Prostate gland (tissue), 2 donors: ENCODE data around the gene MBP. TPM values are rescaled to one million over a fixed set of nuclear protein-coding genes. Genes with fewer than 3 reads are reported as not detected.

Experiments
- DNase-seq: peaks from one replicate; pipeline ENCODE4 v3.0.0-alpha.2; 2019; ENCODE audit warnings: low spot score
- H3K27ac ChIP-seq, 2 donors: fragments of 200-600 bp; sonication (generic); 2 replicates each; pipeline ENCODE4 v1.5.1; 2017 to 2019
- H3K27me3 ChIP-seq: fragments of 200-600 bp; sonication (generic); replicated peaks from 2 replicates; pipeline ENCODE4 v1.5.1; 2019; ENCODE audit not compliant: insufficient read depth
- H3K36me3 ChIP-seq, 2 donors: fragments of 200-600 bp; sonication (generic); 1 replicate in 1 of 2; 2 replicates in 1 of 2; pipeline versions ENCODE4 v1.5.1 to v1.8.1; 2017 to 2019
- H3K4me1 ChIP-seq: fragments of 200-600 bp; sonication (generic); replicated peaks from 2 replicates; pipeline ENCODE4 v1.5.1; 2019
- H3K4me3 ChIP-seq, 2 donors: fragments of 200-600 bp; sonication (generic); 2 replicates each; pipeline ENCODE4 v1.5.1; 2017 to 2019
- H3K9me3 ChIP-seq: fragments of 200-600 bp; sonication (generic); 2 replicates; pipeline ENCODE4 v1.5.1; 2017
- POLR2A ChIP-seq: fragments of 450-650 bp; IDR thresholded peaks from one replicate; pipeline ENCODE4 v1.6.1; 2016; ENCODE audit warnings: antibody characterized with exemption, mild to moderate bottlenecking
- POLR2AphosphoS5 ChIP-seq: sonication (generic); formaldehyde crosslinking; IDR thresholded peaks from one replicate; pipeline ENCODE4 v1.6.1; 2017; ENCODE audit warnings: antibody characterized with exemption
- WGBS: methylation state at CpG from one replicate; pipeline ENCODE4 v1.1.5; 2018; 5-methylcytosine and 5-hydroxymethylcytosine counted together
- intact Hi-C: fragments of 100-400 bp; cut with DNase I; formaldehyde crosslinking; loops from one replicate; pipeline ENCODE4 v1.14.2; 2022
- total RNA-seq, 2 donors: library from RNA; depleted of rRNA; stranded (reverse); fragments of >200 nt; gene quantifications; one replicate each; pipeline ENCODE4 v1.1.0, GENCODE V29; 2016
- TF ChIP-seq, protein P1 (sequence below), 4 experiments: fragments of 200-600 bp in 2 of 4; fragments of 450-650 bp in 2 of 4; sonication (generic) in 2 of 4; IDR thresholded peaks; 1 replicate in 3 of 4; 2 replicates in 1 of 4; pipeline ENCODE4 v1.5.1; 2016 to 2019; ENCODE audit warnings: antibody characterized with exemption in 4 of 4, mild to moderate bottlenecking in 2 of 4, moderate library complexity in 2 of 4

The MBP gene
- total RNA-seq, 2 donors from 2014 or later, result 19.8 to 43.5 TPM

DNA sequence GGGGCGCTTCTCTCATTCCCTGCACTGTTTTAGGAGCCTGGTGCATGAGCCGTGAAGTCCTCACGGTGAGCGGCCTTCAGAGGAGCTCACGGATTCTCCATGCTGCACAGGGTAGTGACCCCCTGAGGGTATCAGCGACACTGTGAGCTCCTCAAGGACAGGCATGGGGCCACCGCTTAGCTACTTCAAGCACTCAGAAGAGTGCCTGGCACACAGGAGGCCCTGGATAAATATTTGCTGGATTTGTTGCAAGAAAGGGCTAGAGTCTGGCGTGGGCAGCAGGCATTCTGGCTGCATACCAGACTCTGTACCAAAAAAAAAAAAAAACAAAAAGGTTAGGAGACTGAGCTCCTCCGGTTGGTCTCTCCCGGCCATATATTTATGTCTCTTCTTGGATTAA, 5.7 kb upstream of the MBP start:
- Histone ChIP-seq H3K27ac (no peak overlapping the region), H3K9me3 (no peaks in the 10 kb centered on the region), H3K4me3 (no peak overlapping the region), H3K27me3 (no peaks in the 10 kb centered on the region), H3K4me1 (peaks cover 5% of the 10 kb centered on the region), H3K36me3 (no peaks in the 10 kb centered on the region)
- WGBS, result 51% methylated on average over 9 of the region's 10 CpGs
- intact Hi-C loops, result no loop called here
- TF ChIP-seq POLR2AphosphoS5 (peak; percentile 37), POLR2A (no peak)
- TF ChIP-seq, protein P1, sequence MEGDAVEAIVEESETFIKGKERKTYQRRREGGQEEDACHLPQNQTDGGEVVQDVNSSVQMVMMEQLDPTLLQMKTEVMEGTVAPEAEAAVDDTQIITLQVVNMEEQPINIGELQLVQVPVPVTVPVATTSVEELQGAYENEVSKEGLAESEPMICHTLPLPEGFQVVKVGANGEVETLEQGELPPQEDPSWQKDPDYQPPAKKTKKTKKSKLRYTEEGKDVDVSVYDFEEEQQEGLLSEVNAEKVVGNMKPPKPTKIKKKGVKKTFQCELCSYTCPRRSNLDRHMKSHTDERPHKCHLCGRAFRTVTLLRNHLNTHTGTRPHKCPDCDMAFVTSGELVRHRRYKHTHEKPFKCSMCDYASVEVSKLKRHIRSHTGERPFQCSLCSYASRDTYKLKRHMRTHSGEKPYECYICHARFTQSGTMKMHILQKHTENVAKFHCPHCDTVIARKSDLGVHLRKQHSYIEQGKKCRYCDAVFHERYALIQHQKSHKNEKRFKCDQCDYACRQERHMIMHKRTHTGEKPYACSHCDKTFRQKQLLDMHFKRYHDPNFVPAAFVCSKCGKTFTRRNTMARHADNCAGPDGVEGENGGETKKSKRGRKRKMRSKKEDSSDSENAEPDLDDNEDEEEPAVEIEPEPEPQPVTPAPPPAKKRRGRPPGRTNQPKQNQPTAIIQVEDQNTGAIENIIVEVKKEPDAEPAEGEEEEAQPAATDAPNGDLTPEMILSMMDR (IDR thresholded peaks at IDR 0.05), result no peak
- DNase-seq, result peak; percentile 41

GRCh38 chr18:77137851-77138250, 5.3 kb upstream of the MBP start:
- TF ChIP-seq POLR2A (no peak), POLR2AphosphoS5 (no peak)
- TF ChIP-seq, protein P1 (IDR thresholded peaks at IDR 0.05), result no peak
- peaks cover 5% of the 10 kb centered on the region for H3K4me1 ChIP-seq
- no peak overlapping the region for H3K27ac ChIP-seq
- H3K4me3 ChIP-seq, result no peak overlapping the region
- no peaks in the 10 kb centered on the region for H3K27me3 ChIP-seq
- intact Hi-C loops, result no loop called here
- H3K9me3 ChIP-seq, result no peaks in the 10 kb centered on the region
- DNase-seq, result no peak
- no peaks in the 10 kb centered on the region for H3K36me3 ChIP-seq
- 77% methylated on average over 9 of the region's 9 CpGs for WGBS

DNA sequence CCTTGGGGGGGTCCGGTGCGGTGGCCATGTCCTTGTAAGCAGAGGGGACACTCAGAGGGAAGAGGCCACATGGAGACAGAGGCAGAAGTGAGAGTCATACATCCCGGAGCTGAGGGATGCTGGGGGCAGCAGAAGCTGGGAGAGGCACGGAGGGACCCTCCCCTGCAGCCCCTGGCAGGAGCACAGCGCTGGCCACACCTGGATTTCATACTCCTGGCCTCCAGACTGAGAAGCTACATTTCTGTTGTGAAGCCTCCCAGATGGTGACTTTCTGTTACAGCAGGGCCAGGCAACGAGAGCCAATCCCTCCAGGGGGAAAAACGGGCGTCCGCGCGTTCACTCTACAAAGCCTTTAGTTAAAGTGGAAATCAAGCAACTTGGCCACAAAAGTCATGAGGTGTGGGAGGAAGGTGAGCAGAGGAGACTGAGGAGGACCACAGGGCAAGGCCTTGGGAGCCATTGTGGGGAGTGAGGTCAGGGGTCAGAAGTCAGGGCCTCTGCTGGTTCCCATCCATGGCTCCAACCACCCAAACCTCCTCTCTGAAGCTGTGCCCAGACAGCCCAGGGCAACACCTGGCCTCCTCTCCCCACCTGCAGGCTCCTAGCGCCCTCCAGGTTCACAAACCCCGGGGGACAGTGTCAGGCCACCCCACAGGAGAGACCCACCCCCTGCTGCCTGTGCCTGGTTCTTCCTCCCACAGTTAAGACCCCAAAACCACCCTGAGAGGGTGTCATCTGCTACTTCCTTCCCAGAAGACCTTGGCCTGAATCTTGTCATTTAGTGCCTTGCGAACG, 4.5 kb upstream of the MBP start:
- no peak overlapping the region for H3K4me3 ChIP-seq
- no peak overlapping the region for H3K27ac ChIP-seq
- 95% methylated on average over 15 of the region's 15 CpGs for WGBS
- H3K4me1 ChIP-seq, result peaks cover 5% of the 10 kb centered on the region
- intact Hi-C loops, result no loop called here
- H3K27me3 ChIP-seq, result no peaks in the 10 kb centered on the region
- no peaks in the 10 kb centered on the region for H3K9me3 ChIP-seq
- no peaks in the 10 kb centered on the region for H3K36me3 ChIP-seq
- no peak for DNase-seq
- no peak for TF ChIP-seq POLR2AphosphoS5
- no peak for TF ChIP-seq POLR2A
- TF ChIP-seq, protein P1 (IDR thresholded peaks at IDR 0.05), result no peak

DNA sequence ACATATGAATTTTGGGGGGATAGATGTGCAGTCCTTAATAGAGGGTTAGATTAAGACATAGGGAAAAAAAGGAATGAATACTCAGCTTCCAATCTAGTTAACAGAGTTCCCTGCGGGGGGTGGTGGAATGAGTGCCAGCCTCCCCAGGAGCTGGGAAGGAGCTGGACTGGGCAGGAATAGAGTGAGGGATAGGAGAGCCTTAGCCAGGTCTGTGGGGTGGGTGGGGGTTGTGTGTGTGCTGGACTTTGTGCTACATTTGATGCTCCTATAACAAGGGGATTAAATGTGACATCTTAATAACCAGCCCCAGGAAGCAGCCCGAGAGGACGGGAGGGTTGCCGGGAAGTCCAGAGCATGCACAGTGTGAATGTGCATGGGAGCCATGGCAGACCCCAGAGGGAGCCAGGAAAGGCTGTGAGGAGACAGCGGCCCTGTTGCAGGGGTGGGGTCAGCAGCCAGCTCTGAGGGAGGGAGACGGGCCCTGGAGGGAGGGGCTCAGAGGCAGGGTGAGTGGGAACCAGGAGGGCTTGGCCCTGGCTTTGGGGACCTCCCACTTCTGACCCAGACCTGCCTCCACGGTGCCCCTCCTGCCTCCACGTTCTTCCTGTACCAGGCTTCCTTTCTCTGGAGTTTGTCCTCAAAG, 3.6 kb upstream of the MBP start:
- DNase-seq, result no peak
- TF ChIP-seq POLR2A, result no peak
- TF ChIP-seq, protein P1 (IDR thresholded peaks at IDR 0.05), result no peak
- intact Hi-C loops, result no loop called here
- Histone ChIP-seq H3K4me3 (no peak overlapping the region), H3K36me3 (no peaks in the 10 kb centered on the region), H3K27me3 (no peaks in the 10 kb centered on the region), H3K4me1 (peaks cover 5% of the 10 kb centered on the region), H3K9me3 (no peaks in the 10 kb centered on the region), H3K27ac (no peak overlapping the region)
- 90% methylated on average over 8 of the region's 8 CpGs for WGBS
